GM12801 (cell line): Measurements from ENCODE around the gene RAB20.

Source experiments
- TF ChIP-seq, protein P1 (sequence below): IDR thresholded peaks from one replicate; pipeline ENCODE4 v1.5.1; 2011; ENCODE audit warnings: control low read depth; ENCODE audit not compliant: insufficient read length; ENCODE audit errors: extremely low read depth

RAB20 gene

DNA sequence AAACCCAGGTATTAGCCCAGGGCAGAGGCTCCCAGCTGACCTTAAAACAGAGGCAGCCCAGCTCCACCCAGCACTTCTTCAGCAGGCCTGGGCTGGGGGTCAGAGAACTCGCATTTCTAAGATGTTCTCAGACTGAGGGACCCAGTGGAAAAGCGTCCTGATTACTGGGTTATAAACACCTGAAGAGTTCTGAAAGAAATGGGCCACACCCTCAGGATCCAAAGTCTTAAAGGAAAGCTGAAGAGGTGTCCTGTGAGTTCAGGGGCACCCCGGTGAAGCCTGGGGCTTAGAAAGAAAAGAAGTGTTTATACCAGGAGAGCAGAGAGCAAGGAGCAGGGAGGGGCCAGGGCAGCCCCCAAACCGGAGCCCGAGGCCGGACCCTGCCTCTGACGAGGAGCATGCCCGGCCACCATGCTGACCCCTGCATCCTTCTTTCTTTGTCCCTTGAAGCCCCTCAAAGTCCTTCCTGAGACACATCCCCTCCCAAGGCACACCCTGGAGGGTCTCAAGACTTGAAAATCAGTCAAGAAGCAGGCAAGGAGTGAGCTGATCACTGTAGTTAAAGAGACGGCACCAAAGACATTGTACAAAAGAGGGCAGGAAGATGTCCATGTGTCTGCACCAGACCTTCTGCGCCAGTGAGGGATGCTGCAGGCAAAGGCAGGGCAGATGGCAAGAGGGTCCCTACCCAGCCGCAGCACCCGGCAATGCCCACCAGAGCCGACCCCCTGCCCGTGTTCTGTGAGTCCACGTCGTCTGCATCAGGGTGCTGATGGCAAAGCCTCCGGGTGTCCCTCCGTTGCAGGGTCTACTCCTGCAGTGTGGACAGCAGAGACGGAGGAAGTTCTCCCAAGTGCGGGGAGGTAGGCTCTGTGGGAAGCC is 10.6 kb upstream of the RAB20 start:
- TF ChIP-seq, protein P1, sequence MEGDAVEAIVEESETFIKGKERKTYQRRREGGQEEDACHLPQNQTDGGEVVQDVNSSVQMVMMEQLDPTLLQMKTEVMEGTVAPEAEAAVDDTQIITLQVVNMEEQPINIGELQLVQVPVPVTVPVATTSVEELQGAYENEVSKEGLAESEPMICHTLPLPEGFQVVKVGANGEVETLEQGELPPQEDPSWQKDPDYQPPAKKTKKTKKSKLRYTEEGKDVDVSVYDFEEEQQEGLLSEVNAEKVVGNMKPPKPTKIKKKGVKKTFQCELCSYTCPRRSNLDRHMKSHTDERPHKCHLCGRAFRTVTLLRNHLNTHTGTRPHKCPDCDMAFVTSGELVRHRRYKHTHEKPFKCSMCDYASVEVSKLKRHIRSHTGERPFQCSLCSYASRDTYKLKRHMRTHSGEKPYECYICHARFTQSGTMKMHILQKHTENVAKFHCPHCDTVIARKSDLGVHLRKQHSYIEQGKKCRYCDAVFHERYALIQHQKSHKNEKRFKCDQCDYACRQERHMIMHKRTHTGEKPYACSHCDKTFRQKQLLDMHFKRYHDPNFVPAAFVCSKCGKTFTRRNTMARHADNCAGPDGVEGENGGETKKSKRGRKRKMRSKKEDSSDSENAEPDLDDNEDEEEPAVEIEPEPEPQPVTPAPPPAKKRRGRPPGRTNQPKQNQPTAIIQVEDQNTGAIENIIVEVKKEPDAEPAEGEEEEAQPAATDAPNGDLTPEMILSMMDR = no peak

DNA sequence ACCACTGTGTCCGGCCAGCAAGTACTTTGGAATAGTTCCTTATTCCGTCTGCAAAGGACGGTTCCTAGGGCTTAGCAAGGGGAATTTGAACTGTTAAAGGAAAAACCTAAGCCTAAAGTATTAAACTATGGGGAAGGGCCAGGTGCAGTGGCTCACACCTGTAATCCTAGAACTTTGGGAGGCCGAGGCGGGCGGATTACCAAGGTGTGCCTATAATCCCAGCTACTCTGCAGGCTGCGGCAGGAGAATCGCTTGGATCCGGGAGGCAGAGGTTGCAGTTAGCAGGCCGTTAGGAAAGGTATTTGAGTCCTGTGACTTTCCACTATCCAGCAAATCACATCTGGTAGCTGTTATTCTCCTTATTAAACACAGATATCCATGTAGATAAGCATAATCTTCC is 9.4 kb upstream of the RAB20 start:
- TF ChIP-seq, protein P1 = no peak

DNA sequence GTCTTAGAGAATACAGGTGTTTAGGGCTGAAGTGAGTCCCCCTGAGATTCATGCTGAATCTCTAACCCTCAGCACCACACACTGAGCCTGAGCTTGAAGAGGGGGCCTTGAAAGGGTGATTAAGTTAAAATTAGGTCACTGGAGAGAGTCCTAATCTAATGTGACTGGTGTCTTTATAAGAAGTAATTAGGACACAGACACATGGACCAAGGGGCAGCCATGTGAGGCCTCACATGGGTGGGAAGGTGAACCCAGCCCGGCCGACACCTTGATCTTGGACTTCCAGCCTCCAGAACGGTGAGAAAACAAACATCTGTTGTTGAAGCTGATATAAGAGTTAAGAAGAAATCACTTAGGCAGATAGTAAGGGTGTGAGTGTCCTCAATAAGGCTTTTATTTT is 7.1 kb upstream of the RAB20 start:
- TF ChIP-seq, protein P1 = no peak

DNA sequence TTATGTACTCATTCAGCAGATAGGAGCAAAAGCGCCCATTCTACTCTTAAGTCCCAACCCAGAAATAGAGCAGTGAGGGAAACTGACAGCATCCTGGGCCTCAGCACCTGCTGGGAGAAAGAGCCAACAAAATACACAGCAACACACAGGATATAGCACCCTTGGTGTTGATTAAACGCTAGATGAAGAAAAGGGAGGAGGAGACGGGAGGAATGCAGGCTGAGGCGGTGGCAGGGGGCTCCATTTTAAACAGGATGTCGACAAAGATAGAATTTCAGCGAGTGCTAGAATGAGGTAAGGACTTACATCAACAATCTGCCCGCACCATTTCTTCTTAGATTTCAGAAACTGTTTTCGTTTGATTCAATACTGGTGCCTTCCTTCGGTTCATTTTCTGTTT is 4.6 kb upstream of the RAB20 start:
- TF ChIP-seq, protein P1 = no peak

DNA sequence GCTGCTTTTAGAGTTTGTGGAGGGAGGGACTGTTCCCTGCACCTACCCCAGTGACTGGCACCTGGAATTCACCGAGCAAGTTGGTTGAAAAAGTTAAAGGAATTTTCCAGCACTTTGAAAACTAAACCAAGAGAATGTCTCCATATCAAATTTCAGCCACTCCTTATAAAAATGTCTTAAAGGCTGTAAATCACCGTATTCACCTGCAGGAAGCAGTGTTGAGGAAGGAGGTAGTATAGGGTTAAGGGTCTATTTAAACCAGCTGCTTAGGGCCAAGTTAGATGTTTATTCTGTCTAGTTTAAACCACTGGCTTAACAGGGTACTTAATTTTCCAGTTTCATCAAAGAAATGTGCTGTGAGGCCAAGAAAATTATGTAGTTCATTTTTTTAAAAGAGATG is 3.8 kb upstream of the RAB20 start:
- TF ChIP-seq, protein P1 = no peak

DNA sequence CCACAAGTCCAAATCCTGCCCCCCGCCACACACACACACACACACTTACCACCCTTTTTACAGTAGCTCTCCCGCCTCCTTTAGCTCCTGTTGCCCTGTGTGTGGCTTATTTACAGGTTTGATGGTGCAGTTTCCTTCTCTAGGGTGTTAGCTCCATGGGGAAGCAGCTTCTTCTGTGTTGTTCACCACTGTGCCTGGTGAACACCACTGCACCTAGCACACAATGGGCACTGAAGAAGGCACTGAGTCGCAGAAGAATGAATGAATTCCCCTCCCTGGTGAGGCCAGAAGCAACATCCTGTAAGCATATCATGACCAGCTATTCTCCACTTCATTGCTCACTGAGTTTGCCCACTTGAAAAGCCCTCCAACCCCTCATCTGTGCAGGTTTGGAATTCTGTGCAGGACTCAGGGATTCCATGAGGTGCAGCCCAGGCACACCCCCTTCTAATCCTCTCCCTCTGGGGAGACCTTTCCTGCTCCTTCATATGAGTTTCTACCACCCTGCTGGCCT is 3.0 kb upstream of the RAB20 start:
- TF ChIP-seq, protein P1 = no peak

DNA sequence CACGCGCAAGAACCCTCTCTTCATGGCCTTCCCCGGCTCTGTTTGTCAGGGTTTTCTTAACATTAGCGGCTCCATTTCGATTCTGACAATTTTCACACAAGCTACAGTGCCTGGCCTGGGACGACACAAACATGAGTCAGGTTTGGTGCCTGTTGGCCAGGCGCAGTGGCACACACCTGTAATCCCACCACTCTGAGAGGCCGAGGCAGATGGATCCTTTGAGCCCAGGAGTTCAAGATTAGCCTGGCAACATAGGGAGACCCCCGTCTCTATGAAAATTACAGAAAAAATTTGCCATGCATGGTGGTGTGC is 1.9 kb upstream of the RAB20 start:
- TF ChIP-seq, protein P1 = no peak
